Naive thymus-derived CD8-positive, alpha-beta T cell (primary cell): ENCODE data around the gene HELQ. TPM values are rescaled to one million over a fixed set of nuclear protein-coding genes. Genes with fewer than 3 reads are reported as not detected.

Source experiments
- ATAC-seq, 2 donors: fragments of 150-1000 bp; cut with Tn5 transposase in 1 of 2; sonication (Bioruptor Pico), chemical (Tn5 transposase) in 1 of 2; 1 replicate in 1 of 2; 2 replicates in 1 of 2; pipeline ENCODE4 v1.10.0; 2021; ENCODE audit warnings: mild to moderate bottlenecking in 2 of 2, moderate library complexity in 2 of 2
- POLR2A ChIA-PET: fragments of 350-600 bp; sonication (Branson Sonifier 250); formaldehyde crosslinking; loops from one replicate; lab custom pipeline; 2021; ENCODE audit warnings: antibody characterized with exemption; lab: Charles Lee
- DNase-seq, 10 donors: peaks; one replicate each; pipeline versions ENCODE4 v3.0.0 to v3.0.0-alpha.2; 2020 to 2022
- H3K27ac Mint-ChIP-seq, 10 donors: one replicate each; pipeline ENCODE4 v1.8.0; 2020 to 2022; ENCODE audit warnings: mild to moderate bottlenecking in 10 of 10, mixed read lengths in 10 of 10, moderate library complexity in 4 of 10, inconsistent platforms in 1 of 10
- H3K27me3 Mint-ChIP-seq, 5 donors: one replicate each; pipeline ENCODE4 v1.8.0; 2021 to 2022; ENCODE audit warnings: mixed read lengths in 5 of 5
- H3K36me3 Mint-ChIP-seq, 3 donors: one replicate each; pipeline ENCODE4 v1.8.0; 2020 to 2022; ENCODE audit warnings: mixed read lengths in 3 of 3, mild to moderate bottlenecking in 2 of 3, inconsistent platforms in 1 of 3
- H3K4me1 Mint-ChIP-seq, 4 donors: one replicate each; pipeline ENCODE4 v1.8.0; 2021 to 2022; ENCODE audit warnings: mixed read lengths in 4 of 4
- H3K4me3 Mint-ChIP-seq, 10 donors: one replicate each; pipeline ENCODE4 v1.8.0; 2020 to 2022; ENCODE audit warnings: mild to moderate bottlenecking in 10 of 10, mixed read lengths in 10 of 10, moderate library complexity in 6 of 10, inconsistent platforms in 1 of 10
- H3K9me3 Mint-ChIP-seq, 9 donors: one replicate each; pipeline ENCODE4 v1.8.0; 2020 to 2022; ENCODE audit warnings: mixed read lengths in 9 of 9, mild to moderate bottlenecking in 3 of 9, inconsistent platforms in 1 of 9, moderate library complexity in 1 of 9
- polyA plus RNA-seq, 3 donors: library from polyadenylated mRNA; unstranded; fragments of 300-500 nt; fragmentation: Illumina TruSeq; gene quantifications; one replicate each; pipeline ENCODE4 v1.2.3, GENCODE V29; 2021
- total RNA-seq, 8 experiments: library from RNA in 2 of 8; stranded (reverse) in 2 of 8; gene quantifications; one replicate each; pipeline ENCODE4 v1.2.3 and lab custom pipeline; 2021 to 2026

Gene HELQ
- total and polyA plus RNA-seq, 5 experiments from 2014 or later, result 16.7 to 50.2 (median 27.5) TPM

DNA sequence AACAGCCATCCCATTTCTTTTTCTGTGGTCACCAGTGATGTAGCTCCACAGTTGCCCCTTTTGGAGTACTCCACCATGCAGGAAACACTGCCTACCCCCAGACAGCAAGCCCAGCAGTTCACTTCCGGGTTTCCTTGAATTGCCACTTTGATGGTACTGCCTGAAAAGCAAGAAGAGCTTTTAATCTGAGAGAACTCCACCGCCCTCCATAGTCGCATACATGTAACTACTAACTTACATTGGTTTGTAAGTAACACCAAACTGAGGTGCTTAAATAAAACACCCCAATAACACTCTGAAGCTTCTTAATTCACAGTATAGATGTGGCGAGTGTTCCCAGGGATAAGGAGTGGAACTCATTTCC, 67.3 kb downstream of the HELQ start:
- Mint-ChIP-seq H3K27ac (peak overlapping the region; percentile 30 to 86 (median 70)), H3K9me3 (no peaks in the 10 kb centered on the region), H3K4me3 (peak overlapping the region in 2 of 10 donors; percentile 1 to 13), H3K4me1 (peaks cover 7 to 37% (median 12%) of the 10 kb centered on the region in 4 donors), H3K36me3 (no peaks in the 10 kb centered on the region), H3K27me3 (no peaks in the 10 kb centered on the region)
- POLR2A ChIA-PET, result interaction anchor here (0.7 kb wide), 1 partner anchor 11 kb away, joined by 5 read pairs; no protein-coding TSS in a partner anchor
- ATAC-seq (peak; percentile 84), DNase-seq (peak in 9 of 10 donors; percentile 4 to 71 (median 39))

DNA sequence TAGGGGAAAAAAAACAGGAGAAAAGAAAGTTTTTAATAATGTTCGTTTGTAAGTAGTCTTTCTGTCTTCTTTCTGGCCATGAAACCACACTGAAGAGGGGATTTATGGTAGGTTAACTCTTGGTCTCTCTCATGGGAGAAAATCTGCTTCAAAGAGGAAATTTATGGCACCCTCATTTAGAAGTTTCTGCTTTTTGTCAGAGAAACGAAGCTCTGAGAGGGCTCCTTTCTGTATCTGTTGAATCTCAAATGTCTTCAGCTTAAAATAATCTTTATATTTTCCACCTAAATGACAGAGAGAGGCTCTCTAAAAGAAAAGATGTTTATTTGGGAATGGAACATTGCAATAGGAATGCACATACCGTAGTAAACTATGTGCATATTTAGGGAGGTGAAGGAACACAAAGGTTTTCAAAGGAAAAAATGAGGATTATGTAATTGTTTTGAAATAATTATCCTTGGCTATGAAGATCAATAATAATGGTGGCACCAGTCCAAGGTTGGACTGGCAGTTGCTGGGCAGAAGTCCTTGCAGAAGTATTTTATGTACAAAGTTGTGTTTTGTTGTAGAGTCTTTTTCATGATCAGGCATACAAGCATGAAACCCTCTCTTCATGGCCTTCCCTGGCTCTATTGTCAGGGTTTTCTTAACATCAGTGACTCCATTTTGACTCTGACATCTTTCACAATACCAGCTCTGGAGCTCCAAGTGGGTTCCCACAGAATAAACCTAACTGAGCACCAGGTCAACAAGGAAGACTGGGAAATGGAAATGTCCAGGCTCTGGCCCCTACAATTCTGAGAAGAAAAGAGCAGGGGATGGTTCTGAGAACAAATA, 67.9 kb downstream of the HELQ start:
- Mint-ChIP-seq H3K9me3 (no peaks in the 10 kb centered on the region), H3K27ac (peak overlapping the region; percentile 20 to 86 (median 70))

DNA sequence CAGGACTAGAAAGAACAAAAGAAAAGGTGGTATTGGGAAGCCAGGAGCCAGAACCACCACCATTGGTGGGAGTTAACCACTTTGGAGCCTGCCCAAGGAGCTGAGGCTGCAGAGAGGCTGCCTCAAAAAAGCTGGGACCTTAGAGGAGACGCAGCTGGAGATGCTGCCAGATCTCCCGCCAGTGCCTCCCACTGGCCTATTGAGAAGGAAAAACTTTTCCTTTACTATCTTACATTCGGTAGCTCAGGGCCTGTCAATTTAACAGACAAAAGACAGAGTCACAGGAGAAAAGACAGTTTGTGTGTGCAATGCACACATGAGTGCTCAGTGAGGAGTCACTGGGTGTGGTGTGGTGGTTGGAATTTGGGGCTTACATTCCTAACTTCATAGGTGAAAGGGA, 68.6 kb downstream of the HELQ start:
- DNase-seq (no peak), ATAC-seq (no peak)
- Mint-ChIP-seq H3K9me3 (peaks cover 0 to 4% (median 0%) of the 10 kb centered on the region in 9 donors), H3K4me3 (peak overlapping the region in 1 of 10 donors; percentile 34), H3K36me3 (no peaks in the 10 kb centered on the region), H3K27ac (peak overlapping the region in 4 of 10 donors; percentile 6 to 76 (median 64)), H3K27me3 (no peaks in the 10 kb centered on the region), H3K4me1 (peaks cover 7 to 41% (median 12%) of the 10 kb centered on the region in 4 donors)
- POLR2A ChIA-PET, result no interaction called here

More for the DNA sequence above, 67.9 kb downstream of the HELQ start:
- POLR2A ChIA-PET, result interaction anchor here (0.7 kb wide), 1 partner anchor 11 kb away, joined by 5 read pairs; no protein-coding TSS in a partner anchor
- DNase-seq (no peak), ATAC-seq (no peak)
- Mint-ChIP-seq H3K4me1 (peaks cover 7 to 38% (median 12%) of the 10 kb centered on the region in 4 donors), H3K4me3 (peak overlapping the region in 2 of 10 donors; percentile 34 to 45), H3K27me3 (no peaks in the 10 kb centered on the region), H3K36me3 (no peaks in the 10 kb centered on the region)

DNA sequence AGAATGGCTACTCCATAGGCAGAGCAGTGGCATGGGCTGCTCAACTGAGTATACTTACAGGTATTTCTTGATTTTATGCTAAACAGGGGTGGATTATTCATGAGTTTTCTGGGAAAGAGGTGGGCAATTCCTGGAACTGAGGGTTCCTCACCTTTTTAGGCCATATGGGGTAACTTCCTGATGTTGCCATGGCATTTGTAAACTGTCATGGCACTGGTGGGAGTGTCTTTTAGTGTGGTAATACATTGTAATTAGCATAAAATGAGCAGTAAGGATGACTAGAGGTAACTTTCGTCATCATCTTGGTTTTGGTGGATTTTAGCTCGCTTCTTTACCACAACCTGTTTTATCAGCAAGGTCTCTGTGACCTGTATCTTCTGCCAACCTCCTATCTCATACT, 72.8 kb downstream of the HELQ start:
- no peak overlapping the region for H3K4me3 Mint-ChIP-seq
- POLR2A ChIA-PET, result no interaction called here
- peaks cover 1 to 25% (median 2%) of the 10 kb centered on the region in 4 donors for H3K4me1 Mint-ChIP-seq
- DNase-seq, result no peak
- no peak overlapping the region for H3K27ac Mint-ChIP-seq
- no peak for ATAC-seq
- peaks cover 0 to 16% (median 10%) of the 10 kb centered on the region in 3 donors for H3K36me3 Mint-ChIP-seq
- H3K27me3 Mint-ChIP-seq, result no peaks in the 10 kb centered on the region
- H3K9me3 Mint-ChIP-seq, result peaks cover 0 to 29% (median 8%) of the 10 kb centered on the region in 9 donors

DNA sequence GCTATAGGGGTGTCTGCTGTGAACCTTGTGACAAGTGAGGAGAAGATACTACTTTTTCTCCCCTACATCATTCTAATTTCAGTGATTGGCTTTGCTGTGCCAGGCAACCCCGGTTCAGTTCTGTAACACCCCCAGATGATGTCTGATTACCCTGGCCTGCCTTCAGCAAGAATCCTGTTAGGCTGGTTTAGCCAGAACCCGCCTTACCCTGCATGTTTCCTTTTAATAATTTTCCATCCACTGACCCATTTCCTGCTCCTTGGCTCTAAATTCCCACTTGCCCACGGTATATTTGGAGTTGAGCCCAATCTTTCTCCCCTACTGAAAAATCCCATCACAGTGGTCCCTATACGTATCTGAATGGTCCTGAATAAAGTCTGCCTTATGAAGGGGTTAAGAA, 74.5 kb downstream of the HELQ start:
- peaks cover 0 to 10% (median under 1%) of the 10 kb centered on the region in 4 donors for H3K4me1 Mint-ChIP-seq
- H3K36me3 Mint-ChIP-seq, result peaks cover 0 to 29% (median 24%) of the 10 kb centered on the region in 3 donors
- H3K27me3 Mint-ChIP-seq, result peaks cover 0 to 2% (median 1%) of the 10 kb centered on the region in 5 donors
- H3K27ac Mint-ChIP-seq, result no peak overlapping the region
- no peak for DNase-seq
- H3K4me3 Mint-ChIP-seq, result no peak overlapping the region
- POLR2A ChIA-PET, result no interaction called here
- no peak for ATAC-seq
- peaks cover 0 to 44% (median 20%) of the 10 kb centered on the region in 9 donors for H3K9me3 Mint-ChIP-seq

DNA sequence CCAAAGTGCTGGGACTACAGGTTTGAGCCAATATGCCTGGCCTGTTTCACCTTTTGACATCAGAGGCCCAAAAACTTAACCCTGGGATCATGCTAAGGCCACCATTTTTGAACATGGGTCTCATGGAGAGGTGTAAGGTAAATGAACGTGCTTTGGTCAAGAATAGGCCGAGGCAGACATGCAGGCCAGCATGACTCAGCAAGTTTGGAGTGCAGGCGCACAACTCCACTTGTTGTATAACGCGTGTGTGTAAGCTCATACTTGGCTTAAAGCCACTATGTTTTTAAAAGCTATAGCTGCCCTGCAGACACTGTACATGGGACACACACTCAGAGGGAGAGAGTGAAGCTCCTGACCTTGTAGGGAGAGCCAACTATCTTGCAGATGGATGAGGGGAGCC, 77.2 kb downstream of the HELQ start:
- Mint-ChIP-seq H3K4me1 (peaks cover 0 to 4% (median 0%) of the 10 kb centered on the region in 4 donors), H3K27me3 (peaks cover 0 to 7% (median 5%) of the 10 kb centered on the region in 5 donors), H3K4me3 (no peak overlapping the region), H3K9me3 (peaks cover 0 to 48% (median 20%) of the 10 kb centered on the region in 9 donors), H3K27ac (no peak overlapping the region), H3K36me3 (peaks cover 0 to 33% (median 29%) of the 10 kb centered on the region in 3 donors)
- ATAC-seq (no peak), DNase-seq (peak in 4 of 10 donors; percentile 15 to 24 (median 17))
- POLR2A ChIA-PET, result no interaction called here

DNA sequence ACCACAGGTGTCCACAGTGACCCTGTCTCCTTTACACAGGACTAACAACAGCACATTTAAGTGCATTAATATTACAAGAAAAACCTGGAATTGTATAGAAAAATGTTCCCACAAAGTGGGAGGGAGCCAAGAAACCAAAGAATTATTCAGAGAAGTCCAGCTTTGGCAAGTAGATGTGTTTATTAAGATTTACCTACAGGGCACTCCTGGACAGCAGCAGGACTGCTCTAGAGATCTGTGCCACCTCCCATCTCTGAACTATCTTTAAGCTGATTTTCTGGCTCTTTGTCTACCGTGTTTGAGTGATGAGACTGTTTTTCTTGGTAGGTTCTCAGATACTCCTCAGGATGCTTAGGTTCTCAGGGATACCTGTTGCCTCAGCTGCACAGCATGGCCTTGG, 82.7 kb downstream of the HELQ start:
- H3K4me3 Mint-ChIP-seq, result no peak overlapping the region
- DNase-seq (no peak), ATAC-seq (no peak)
- peaks cover 0 to 4% (median 0%) of the 10 kb centered on the region in 4 donors for H3K4me1 Mint-ChIP-seq
- no peak overlapping the region for H3K27ac Mint-ChIP-seq
- peaks cover 0 to 10% (median 5%) of the 10 kb centered on the region in 5 donors for H3K27me3 Mint-ChIP-seq
- peaks cover 0 to 20% (median 14%) of the 10 kb centered on the region in 9 donors for H3K9me3 Mint-ChIP-seq
- POLR2A ChIA-PET, result no interaction called here
- peaks cover 0 to 19% (median 18%) of the 10 kb centered on the region in 3 donors for H3K36me3 Mint-ChIP-seq

DNA sequence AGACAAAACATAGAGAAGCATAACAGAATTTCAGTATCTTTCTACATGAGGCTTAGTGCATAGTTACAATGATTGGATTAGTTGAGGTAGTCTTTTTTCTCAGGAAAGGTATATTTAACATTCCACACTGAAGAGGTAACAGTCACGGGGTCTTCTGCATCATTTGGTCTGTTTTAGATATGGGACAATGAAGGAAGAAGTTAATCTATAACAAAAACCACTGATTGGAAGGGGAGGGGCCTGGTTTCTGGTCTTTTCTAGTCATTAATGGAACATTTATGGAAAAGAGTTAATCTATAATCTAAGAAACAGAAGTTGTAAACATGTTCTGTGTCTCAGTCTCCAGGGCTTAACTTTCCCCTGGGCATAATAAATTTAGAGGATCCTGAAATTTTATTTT, 83.7 kb downstream of the HELQ start:
- POLR2A ChIA-PET, result no interaction called here
- peaks cover 0 to 9% (median 8%) of the 10 kb centered on the region in 3 donors for H3K36me3 Mint-ChIP-seq
- peak overlapping the region in 1 of 10 donors; percentile 1 for H3K27ac Mint-ChIP-seq
- no peak overlapping the region for H3K4me3 Mint-ChIP-seq
- DNase-seq, result no peak
- peaks cover 0 to 10% (median 5%) of the 10 kb centered on the region in 9 donors for H3K9me3 Mint-ChIP-seq
- H3K4me1 Mint-ChIP-seq, result peaks cover 0 to 4% (median 0%) of the 10 kb centered on the region in 4 donors
- no peak for ATAC-seq
- H3K27me3 Mint-ChIP-seq, result peaks cover 0 to 10% (median 5%) of the 10 kb centered on the region in 5 donors

DNA sequence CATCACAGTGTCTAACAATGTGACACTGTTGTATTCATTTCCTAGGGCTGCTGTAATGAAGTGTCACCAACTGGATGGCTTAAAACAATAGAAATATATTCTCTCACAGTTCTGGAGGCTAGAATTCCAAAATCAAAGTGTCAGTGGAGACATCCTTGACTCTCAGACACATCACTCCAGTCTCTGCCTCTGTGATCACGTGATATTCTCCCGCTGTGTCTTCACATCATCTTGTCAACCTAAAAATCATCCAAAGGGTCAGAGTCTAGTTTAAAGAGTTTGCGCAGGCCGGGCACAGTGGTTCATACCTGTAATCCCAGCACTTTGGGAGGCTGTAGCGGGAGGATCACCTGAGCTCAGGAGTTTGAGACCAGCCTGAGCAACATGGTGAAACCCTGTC, 84.4 kb downstream of the HELQ start:
- DNase-seq, result no peak
- Mint-ChIP-seq H3K4me1 (peaks cover 0 to 4% (median 0%) of the 10 kb centered on the region in 4 donors), H3K27me3 (peaks cover 0 to 9% (median 5%) of the 10 kb centered on the region in 5 donors), H3K9me3 (peaks cover 0 to 6% (median 3%) of the 10 kb centered on the region in 9 donors), H3K27ac (peak overlapping the region in 1 of 10 donors; percentile 33), H3K36me3 (peaks cover 0 to 6% (median 5%) of the 10 kb centered on the region in 3 donors), H3K4me3 (no peak overlapping the region)
- POLR2A ChIA-PET, result no interaction called here
- ATAC-seq, result no peak

DNA sequence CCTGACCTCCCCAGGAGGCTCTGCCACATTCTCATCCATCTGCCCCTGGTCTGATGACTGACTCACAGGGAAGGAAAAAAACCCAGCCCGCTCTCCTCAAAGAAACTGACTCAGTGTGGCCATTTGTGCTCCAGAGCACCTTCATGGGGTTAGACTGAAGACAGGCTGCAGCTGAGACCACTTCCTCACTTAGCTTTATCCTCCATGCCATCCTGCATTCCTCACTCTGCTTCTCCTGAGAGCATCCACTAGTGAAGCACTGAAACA, 85.0 kb downstream of the HELQ start:
- POLR2A ChIA-PET, result interaction anchor here (0.6 kb wide), 1 partner anchor 213 kb away, joined by 3 read pairs; no protein-coding TSS in a partner anchor
- Mint-ChIP-seq H3K4me1 (peaks cover 0 to 4% (median 0%) of the 10 kb centered on the region in 4 donors), H3K36me3 (no peaks in the 10 kb centered on the region), H3K9me3 (peaks cover 0 to 3% (median 0%) of the 10 kb centered on the region in 9 donors), H3K4me3 (no peak overlapping the region), H3K27ac (no peak overlapping the region), H3K27me3 (peaks cover 0 to 3% (median 0%) of the 10 kb centered on the region in 5 donors)
- no peak for ATAC-seq
- DNase-seq, result no peak

DNA sequence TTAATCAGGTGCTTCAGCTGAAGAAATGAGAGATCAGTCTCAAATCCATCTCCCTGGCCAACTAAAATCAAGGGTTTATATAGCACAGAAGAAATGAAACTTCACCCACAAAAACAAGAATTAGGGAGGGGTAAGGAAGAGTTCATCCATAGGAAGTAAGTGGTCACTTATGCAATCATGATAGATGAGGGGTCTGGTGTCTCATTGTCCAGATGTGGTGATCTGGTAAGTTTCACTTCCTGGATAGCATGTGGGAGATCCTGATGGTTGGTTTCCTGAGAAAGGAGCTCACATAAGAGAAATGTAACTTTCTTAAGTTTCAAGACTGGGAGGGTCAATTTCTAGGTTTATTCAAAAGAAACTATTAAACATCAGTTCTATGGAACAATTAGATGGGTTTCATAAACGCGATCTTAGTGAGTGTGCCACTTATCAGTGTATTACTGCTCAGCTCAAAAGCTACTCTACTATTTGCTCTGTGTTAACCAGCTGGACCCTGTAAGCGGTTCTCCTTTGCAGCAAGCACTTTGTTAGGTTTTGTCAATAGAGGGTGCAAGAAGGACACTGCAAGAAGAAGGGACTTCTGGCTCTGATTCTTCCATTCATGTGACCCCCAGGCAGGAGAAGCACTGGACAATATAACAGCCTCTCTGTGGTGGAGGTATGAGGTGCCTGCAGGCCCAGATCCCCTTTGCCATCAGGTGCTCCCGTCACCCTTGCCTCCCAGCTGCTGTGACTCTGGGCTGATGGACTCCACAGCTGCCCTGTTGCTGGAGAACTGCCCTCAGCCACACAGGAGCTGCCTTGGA, 85.6 kb downstream of the HELQ start:
- ATAC-seq (no peak), DNase-seq (no peak)
- Mint-ChIP-seq H3K27me3 (peaks cover 0 to 3% (median 1%) of the 10 kb centered on the region in 5 donors), H3K4me1 (peaks cover 0 to 4% (median 0%) of the 10 kb centered on the region in 4 donors), H3K9me3 (peaks cover 0 to 3% (median 0%) of the 10 kb centered on the region in 9 donors), H3K4me3 (no peak overlapping the region), H3K36me3 (no peaks in the 10 kb centered on the region), H3K27ac (peak overlapping the region in 1 of 10 donors; percentile 50)
- POLR2A ChIA-PET, result interaction anchor here (0.6 kb wide), 1 partner anchor 214 kb away, joined by 3 read pairs; no protein-coding TSS in a partner anchor

DNA sequence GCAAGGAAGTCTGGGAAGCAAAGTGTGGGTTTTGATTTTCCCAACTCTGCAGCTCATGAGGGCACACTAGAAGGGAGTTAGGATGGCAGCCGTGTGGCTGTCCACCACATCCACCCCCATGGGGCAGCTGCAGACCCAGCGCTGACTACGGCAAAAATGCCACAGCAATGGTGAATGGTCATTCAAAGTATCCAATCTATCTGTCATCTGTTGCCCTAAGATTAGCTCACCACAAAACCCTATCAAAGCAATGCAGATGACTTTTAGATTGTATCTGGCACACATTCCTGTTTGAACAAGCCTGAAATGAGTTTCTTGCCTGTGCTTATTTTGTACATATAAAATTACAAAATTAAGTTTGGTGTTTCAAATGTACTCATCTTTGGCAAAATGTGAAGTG, 91.3 kb downstream of the HELQ start:
- Mint-ChIP-seq H3K27me3 (peaks cover 0 to 12% (median 2%) of the 10 kb centered on the region in 5 donors), H3K27ac (no peak overlapping the region), H3K36me3 (no peaks in the 10 kb centered on the region), H3K4me1 (peaks cover 0 to 6% (median 1%) of the 10 kb centered on the region in 4 donors), H3K4me3 (no peak overlapping the region), H3K9me3 (no peaks in the 10 kb centered on the region)
- DNase-seq (no peak), ATAC-seq (no peak)
- POLR2A ChIA-PET, result no interaction called here
